Neural crest cell (in vitro differentiated cells): ENCODE results near the gene GABARAPL1. TPM values are rescaled to one million over a fixed set of nuclear protein-coding genes. Genes with fewer than 3 reads are reported as not detected.

Source experiments
- DNase-seq: peaks from one replicate; pipeline ENCODE4 v3.0.0; 2021; ENCODE audit warnings: low read depth, mixed read lengths, low spot score
- H3K27ac Mint-ChIP-seq: one replicate; pipeline ENCODE4 v1.8.0; 2021; ENCODE audit warnings: mild to moderate bottlenecking, mixed read lengths; ENCODE audit not compliant: unreplicated experiment
- H3K27me3 Mint-ChIP-seq: 2 replicates; pipeline ENCODE4 v1.8.0; 2021; ENCODE audit warnings: low read depth, mild to moderate bottlenecking, mixed read lengths
- H3K36me3 Mint-ChIP-seq: 2 replicates; pipeline ENCODE4 v1.8.0; 2021; ENCODE audit warnings: low read depth, mild to moderate bottlenecking, mixed read lengths
- H3K4me1 Mint-ChIP-seq: 2 replicates; pipeline ENCODE4 v1.8.0; 2021; ENCODE audit warnings: mixed read lengths
- H3K4me3 Mint-ChIP-seq: one replicate; pipeline ENCODE4 v1.8.0; 2021; ENCODE audit warnings: mild to moderate bottlenecking, mixed read lengths
- H3K9me3 Mint-ChIP-seq: 2 replicates; pipeline ENCODE4 v1.8.0; 2021; ENCODE audit warnings: mixed read lengths
- CTCF ChIP-seq: fragments of 200-600 bp; sonication (generic); conservative IDR thresholded peaks from 2 replicates; pipeline ENCODE4 v1.5.0; 2021; ENCODE audit warnings: antibody characterized with exemption, mild to moderate bottlenecking
- total RNA-seq: library from RNA; stranded (reverse); gene quantifications from 2 replicates; pipeline ENCODE4 v1.2.1, GENCODE V29; 2021

The GABARAPL1 gene
- total RNA-seq, 1 donor from 2014 or later = 16.0 TPM

DNA sequence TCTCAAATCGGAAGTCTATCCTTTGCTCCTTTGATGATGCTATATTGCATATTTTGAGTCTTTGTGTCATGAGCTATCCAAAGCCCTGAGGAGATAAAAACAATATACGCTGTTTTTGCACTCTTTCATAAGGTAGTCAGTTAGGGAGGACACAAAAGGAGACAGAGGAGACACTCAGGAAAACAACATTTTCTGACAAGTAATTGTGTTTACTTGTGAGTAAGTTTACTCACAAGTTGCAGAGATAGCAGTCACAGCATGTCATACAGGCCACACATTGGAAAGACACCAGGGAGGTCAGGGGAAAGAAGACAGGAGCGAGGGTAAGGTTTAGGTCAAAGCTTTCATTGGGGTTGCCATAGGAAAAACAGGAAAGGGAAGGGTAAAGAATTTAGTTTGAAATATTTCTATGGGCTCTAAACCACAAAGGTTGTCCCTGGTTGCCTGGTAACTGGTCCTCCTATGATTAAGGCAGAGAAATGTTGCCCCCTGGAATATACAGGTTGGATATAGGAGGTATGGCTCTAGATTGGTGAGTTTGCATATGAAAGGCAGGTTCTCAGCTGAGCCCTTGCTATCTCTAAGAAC lies 7.4 kb upstream of the GABARAPL1 start:
- DNase-seq = no peak
- H3K4me1 Mint-ChIP-seq = no peaks in the 10 kb centered on the region
- TF ChIP-seq CTCF = no peak
- H3K36me3 Mint-ChIP-seq = no peaks in the 10 kb centered on the region
- no peak overlapping the region for H3K27ac Mint-ChIP-seq
- no peaks in the 10 kb centered on the region for H3K9me3 Mint-ChIP-seq
- H3K27me3 Mint-ChIP-seq = no peaks in the 10 kb centered on the region
- H3K4me3 Mint-ChIP-seq = no peak overlapping the region

GRCh38 chr12:10207136-10207535 lies 5.5 kb upstream of the GABARAPL1 start:
- Mint-ChIP-seq H3K4me3 (no peak overlapping the region), H3K27ac (no peak overlapping the region), H3K4me1 (peaks cover 2% of the 10 kb centered on the region), H3K36me3 (no peaks in the 10 kb centered on the region), H3K9me3 (no peaks in the 10 kb centered on the region), H3K27me3 (no peaks in the 10 kb centered on the region)
- DNase-seq = no peak
- TF ChIP-seq CTCF = no peak

GRCh38 chr12:10210225-10210624 lies 2.5 kb upstream of the GABARAPL1 start:
- no peaks in the 10 kb centered on the region for H3K36me3 Mint-ChIP-seq
- peaks cover 24% of the 10 kb centered on the region for H3K4me1 Mint-ChIP-seq
- H3K27me3 Mint-ChIP-seq = peaks cover 12% of the 10 kb centered on the region
- TF ChIP-seq CTCF = no peak
- H3K9me3 Mint-ChIP-seq = no peaks in the 10 kb centered on the region
- no peak overlapping the region for H3K4me3 Mint-ChIP-seq
- no peak overlapping the region for H3K27ac Mint-ChIP-seq
- no peak for DNase-seq

DNA sequence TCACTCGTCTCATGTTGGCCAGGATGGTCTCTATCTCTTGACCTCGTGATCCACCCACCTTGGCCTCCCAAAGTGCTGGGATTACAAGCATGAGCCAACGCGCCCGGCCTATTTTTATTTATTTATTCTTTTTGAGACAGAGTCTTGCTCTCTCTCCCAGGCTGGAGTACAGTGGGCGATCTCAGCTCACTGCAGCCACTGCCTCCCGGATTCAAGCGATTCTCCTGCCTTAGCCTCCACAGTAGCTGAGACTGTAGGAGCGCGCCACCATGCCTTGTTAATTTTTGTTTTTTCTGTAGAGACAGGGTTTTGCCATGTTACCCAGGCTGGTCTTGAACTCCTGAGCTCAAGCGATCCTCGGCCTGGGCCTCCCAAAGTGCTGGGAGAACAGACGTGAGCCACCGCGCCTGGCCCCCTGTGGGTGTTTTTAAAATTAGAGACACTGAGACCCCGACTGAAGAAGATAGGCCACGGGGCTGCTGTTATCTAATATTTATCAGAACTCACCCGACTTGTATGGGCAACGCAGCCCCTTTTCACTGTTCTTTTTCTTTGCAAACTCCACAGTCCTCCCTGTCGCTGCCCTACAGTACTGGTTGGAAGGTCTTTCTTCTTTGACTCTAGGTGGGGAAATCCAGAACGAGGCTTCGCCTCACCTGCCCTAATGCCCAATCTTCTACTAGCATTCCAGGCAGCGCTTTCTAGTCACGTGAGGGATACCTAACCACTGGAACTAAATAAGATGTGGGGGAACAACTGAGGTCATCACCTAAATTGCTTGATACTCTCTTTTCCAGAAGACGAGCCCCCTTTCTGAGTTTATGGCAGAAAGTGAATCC lies 1.4 kb upstream of the GABARAPL1 start:
- no peak for TF ChIP-seq CTCF
- H3K36me3 Mint-ChIP-seq = no peaks in the 10 kb centered on the region
- no peak overlapping the region for H3K27ac Mint-ChIP-seq
- H3K4me3 Mint-ChIP-seq = peak overlapping the region; percentile 61
- no peak for DNase-seq
- no peaks in the 10 kb centered on the region for H3K9me3 Mint-ChIP-seq
- H3K4me1 Mint-ChIP-seq = peaks cover 24% of the 10 kb centered on the region
- peaks cover 12% of the 10 kb centered on the region for H3K27me3 Mint-ChIP-seq

DNA sequence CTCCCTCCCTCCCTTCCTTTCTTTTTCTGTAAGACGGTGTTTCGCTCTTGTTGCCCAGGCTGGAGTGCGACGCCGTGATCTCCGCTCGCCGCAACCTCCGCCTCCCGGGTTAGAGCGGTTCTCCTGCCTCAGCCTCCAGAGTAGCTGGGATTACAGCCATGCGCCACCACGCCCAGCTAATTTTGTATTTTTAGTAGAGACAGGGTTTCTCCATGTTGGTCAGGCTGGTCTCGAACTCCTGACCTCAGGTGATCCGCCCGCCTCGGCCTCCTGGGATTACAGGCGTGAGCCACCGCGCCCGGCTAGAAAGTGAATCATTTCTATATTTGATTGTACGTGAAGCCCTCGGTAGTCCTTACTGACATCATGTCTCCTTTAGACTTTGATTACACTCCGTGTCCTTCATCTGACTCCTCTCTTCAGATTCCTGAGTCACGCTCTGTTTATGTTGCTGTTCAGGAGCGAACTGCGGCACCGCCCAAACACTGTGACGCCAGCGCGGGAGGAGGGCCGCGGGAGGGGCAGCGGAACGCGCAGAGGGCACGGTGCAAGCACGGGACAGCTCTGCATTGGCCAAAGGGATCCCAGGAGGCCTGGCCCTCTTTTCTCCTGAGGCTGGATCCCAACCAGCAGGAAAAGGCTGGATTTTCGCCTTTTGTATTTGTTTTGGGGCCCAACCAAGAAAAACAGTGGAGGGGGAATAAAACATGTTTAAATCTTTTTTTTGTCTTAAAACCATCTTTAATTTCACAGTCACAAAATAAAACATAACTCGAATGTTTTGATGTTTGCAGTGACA lies 538 bp upstream of the GABARAPL1 start:
- no peak for TF ChIP-seq CTCF
- H3K27me3 Mint-ChIP-seq = peaks cover 12% of the 10 kb centered on the region
- H3K4me1 Mint-ChIP-seq = peaks cover 24% of the 10 kb centered on the region
- peak overlapping the region; percentile 95 for H3K4me3 Mint-ChIP-seq
- no peaks in the 10 kb centered on the region for H3K9me3 Mint-ChIP-seq
- H3K27ac Mint-ChIP-seq = peak overlapping the region; percentile 93
- peak; percentile 68 for DNase-seq
- no peaks in the 10 kb centered on the region for H3K36me3 Mint-ChIP-seq
